HL-60 (cell line): ENCODE data around the gene SP9.

Experiments
- GABPA ChIP-seq: IDR thresholded peaks from 2 replicates; pipeline ENCODE4 v1.6.1; 2012; ENCODE audit warnings: low read depth
- POLR2AphosphoS5 ChIP-seq: IDR thresholded peaks from 2 replicates; pipeline ENCODE4 v1.6.1; 2012; ENCODE audit warnings: low read depth
- TF ChIP-seq, protein P1 (sequence below): IDR thresholded peaks from one replicate; pipeline ENCODE4 v1.5.1; 2011; ENCODE audit warnings: low read length, control low read depth, inconsistent platforms; ENCODE audit not compliant: insufficient read depth
- TF ChIP-seq, protein P2 (sequence below): IDR thresholded peaks from 2 replicates; pipeline ENCODE4 v1.6.1; 2012; ENCODE audit warnings: low read depth; ENCODE audit not compliant: insufficient replicate concordance

DNA sequence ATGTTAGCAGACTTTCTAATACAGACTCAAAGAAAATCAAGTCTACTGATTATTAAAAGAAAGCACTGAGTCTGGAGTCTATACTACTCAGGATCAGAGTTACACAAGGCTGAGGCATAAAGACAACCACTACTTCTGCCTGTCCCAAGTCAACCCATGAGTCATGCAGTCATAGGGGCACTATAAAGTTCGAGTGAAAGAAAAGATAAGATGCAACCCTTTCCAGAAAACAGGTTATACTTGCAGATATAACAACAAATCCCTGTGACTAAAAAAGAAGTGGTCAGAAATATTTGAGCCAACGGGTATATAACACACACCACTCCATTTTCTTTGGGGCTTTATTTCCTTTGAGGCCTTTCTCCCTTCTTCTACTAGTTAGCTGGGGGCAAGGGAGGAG, 42.2 kb downstream of the SP9 start:
- TF ChIP-seq, protein P1, sequence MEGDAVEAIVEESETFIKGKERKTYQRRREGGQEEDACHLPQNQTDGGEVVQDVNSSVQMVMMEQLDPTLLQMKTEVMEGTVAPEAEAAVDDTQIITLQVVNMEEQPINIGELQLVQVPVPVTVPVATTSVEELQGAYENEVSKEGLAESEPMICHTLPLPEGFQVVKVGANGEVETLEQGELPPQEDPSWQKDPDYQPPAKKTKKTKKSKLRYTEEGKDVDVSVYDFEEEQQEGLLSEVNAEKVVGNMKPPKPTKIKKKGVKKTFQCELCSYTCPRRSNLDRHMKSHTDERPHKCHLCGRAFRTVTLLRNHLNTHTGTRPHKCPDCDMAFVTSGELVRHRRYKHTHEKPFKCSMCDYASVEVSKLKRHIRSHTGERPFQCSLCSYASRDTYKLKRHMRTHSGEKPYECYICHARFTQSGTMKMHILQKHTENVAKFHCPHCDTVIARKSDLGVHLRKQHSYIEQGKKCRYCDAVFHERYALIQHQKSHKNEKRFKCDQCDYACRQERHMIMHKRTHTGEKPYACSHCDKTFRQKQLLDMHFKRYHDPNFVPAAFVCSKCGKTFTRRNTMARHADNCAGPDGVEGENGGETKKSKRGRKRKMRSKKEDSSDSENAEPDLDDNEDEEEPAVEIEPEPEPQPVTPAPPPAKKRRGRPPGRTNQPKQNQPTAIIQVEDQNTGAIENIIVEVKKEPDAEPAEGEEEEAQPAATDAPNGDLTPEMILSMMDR, result no peak
- TF ChIP-seq, protein P2, sequence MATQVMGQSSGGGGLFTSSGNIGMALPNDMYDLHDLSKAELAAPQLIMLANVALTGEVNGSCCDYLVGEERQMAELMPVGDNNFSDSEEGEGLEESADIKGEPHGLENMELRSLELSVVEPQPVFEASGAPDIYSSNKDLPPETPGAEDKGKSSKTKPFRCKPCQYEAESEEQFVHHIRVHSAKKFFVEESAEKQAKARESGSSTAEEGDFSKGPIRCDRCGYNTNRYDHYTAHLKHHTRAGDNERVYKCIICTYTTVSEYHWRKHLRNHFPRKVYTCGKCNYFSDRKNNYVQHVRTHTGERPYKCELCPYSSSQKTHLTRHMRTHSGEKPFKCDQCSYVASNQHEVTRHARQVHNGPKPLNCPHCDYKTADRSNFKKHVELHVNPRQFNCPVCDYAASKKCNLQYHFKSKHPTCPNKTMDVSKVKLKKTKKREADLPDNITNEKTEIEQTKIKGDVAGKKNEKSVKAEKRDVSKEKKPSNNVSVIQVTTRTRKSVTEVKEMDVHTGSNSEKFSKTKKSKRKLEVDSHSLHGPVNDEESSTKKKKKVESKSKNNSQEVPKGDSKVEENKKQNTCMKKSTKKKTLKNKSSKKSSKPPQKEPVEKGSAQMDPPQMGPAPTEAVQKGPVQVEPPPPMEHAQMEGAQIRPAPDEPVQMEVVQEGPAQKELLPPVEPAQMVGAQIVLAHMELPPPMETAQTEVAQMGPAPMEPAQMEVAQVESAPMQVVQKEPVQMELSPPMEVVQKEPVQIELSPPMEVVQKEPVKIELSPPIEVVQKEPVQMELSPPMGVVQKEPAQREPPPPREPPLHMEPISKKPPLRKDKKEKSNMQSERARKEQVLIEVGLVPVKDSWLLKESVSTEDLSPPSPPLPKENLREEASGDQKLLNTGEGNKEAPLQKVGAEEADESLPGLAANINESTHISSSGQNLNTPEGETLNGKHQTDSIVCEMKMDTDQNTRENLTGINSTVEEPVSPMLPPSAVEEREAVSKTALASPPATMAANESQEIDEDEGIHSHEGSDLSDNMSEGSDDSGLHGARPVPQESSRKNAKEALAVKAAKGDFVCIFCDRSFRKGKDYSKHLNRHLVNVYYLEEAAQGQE, result no peak
- TF ChIP-seq GABPA, result no peak
- no peak for TF ChIP-seq POLR2AphosphoS5
